ENCODE measurements around the gene EPS8L2. TPM values are rescaled to one million over a fixed set of nuclear protein-coding genes. Genes with fewer than 3 reads are reported as not detected.

The EPS8L2 gene
- total and polyA plus RNA-seq, 10 donors = 4.2 to 14.7 (median 7.3) TPM

GRCh38 chr11:690738-691633, 15.0 kb upstream of the EPS8L2 start:
- intact Hi-C loops (cut with DNase I; ENCODE audit: low total_unique reads) = no loop called here
- Histone ChIP-seq H3K27me3 (replicated peaks in 1 of 7) (no peaks in the 10 kb centered on the region), H3K36me3 (peaks cover 0 to 54% (median 36%) of the 10 kb centered on the region in 6 donors), H3K4me3 (no peak overlapping the region), H3K27ac (peak overlapping the region in 1 of 8 donors; percentile 26), H3K9me3 (no peaks in the 10 kb centered on the region), H3K4me1 (peaks cover 12 to 45% (median 27%) of the 10 kb centered on the region in 6 donors)
- no peak for TF ChIP-seq POLR2A (IDR thresholded peaks at IDR 0.05)
- TF ChIP-seq POLR2AphosphoS5 (IDR thresholded peaks at IDR 0.05) = no peak
- no peak for TF ChIP-seq CTCF (IDR thresholded peaks at IDR 0.05 in 8 of 11, conservative IDR thresholded peaks at IDR 0.05 in 3 of 11)
- DNase-seq = no peak
- 77 to 81% (median 80%) methylated on average over 21 to 27 of the region's 27 CpGs for WGBS, 5 donors

DNA sequence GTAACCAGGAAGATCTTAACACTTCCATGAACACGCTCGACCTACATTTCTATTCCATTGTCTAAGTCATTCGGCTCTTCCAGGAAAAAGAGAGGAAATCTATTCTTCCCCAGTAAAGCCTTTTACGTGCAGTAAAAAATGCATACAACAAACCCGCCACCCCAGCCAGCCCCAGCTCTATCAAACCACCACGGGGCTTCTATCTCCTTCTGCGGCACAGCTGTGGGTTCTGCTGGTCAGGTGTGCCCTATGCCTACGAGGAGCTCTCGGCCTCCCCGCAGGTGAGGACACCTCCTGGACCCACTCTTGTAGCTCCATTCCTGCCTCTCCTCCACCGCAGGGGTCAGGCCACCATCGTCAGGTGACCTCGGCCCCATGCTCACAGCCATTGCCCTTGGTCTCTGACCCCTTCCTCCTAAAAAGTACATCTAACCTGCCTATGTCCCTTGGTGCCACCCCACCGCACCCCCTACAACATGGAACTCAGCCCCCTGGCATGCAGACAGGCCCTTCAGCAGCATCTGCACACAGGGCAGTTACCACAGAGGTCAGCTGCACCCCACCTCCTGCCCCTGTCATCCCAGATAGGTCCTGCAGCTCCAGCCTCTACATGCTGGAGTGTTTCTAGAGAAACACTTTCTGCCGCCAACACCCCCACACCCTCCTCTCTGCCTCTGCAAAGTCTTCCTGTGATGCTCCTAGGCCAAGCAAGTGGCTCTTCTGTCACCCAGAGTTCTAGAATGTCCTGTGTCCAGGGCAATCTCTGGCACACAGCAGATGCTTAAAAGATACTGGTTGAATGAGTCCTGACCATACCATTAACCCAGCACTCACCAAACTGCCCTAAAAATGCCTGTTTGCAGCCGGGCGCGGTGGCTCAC, 14.1 kb upstream of the EPS8L2 start:
- Histone ChIP-seq H3K9me3 (no peaks in the 10 kb centered on the region), H3K27ac (no peak overlapping the region), H3K4me1 (peaks cover 18 to 54% (median 35%) of the 10 kb centered on the region in 6 donors), H3K4me3 (no peak overlapping the region), H3K27me3 (replicated peaks in 1 of 7) (no peaks in the 10 kb centered on the region), H3K36me3 (peaks cover 0 to 44% (median 28%) of the 10 kb centered on the region in 6 donors)
- WGBS, 5 donors = 87 to 92% (median 90%) methylated on average over 18 of the region's 18 CpGs
- intact Hi-C loops (cut with DNase I; ENCODE audit: low total_unique reads) = no loop called here
- no peak for DNase-seq
- TF ChIP-seq CTCF (IDR thresholded peaks at IDR 0.05 in 8 of 11, conservative IDR thresholded peaks at IDR 0.05 in 3 of 11) (no peak), POLR2A (IDR thresholded peaks at IDR 0.05) (no peak), POLR2AphosphoS5 (IDR thresholded peaks at IDR 0.05) (no peak)

- Histone ChIP-seq H3K27me3 (replicated peaks in 1 of 7) (no peaks in the 10 kb centered on the region), H3K4me3 (peak overlapping the region in 3 of 8 donors; percentile 79 to 85 (median 82)), H3K36me3 (peaks cover 0 to 37% (median 19%) of the 10 kb centered on the region in 6 donors), H3K27ac (peak overlapping the region in 4 of 8 donors; percentile 33 to 100 (median 80)), H3K9me3 (no peaks in the 10 kb centered on the region), H3K4me1 (peaks cover 26 to 64% (median 43%) of the 10 kb centered on the region in 6 donors)
- no peak for TF ChIP-seq POLR2A (IDR thresholded peaks at IDR 0.05)
- peak in 1 of 3 donors; percentile 68 for TF ChIP-seq POLR2AphosphoS5 (IDR thresholded peaks at IDR 0.05)
- intact Hi-C loops (cut with DNase I; ENCODE audit: low total_unique reads) = no loop called here
- peak; percentile 84 for DNase-seq
- WGBS, 5 donors = 72 to 87% (median 84%) methylated on average over 23 of the region's 23 CpGs
Measured at GRCh38 chr11:692824-693414, 13.1 kb upstream of the EPS8L2 start.

GRCh38 chr11:693415-693831, 12.6 kb upstream of the EPS8L2 start:
- Histone ChIP-seq H3K27ac (peak overlapping the region in 5 of 8 donors; percentile 33 to 100 (median 99)), H3K9me3 (no peaks in the 10 kb centered on the region), H3K36me3 (peaks cover 0 to 37% (median 14%) of the 10 kb centered on the region in 6 donors), H3K4me3 (peak overlapping the region in 4 of 8 donors; percentile 79 to 85 (median 82)), H3K27me3 (replicated peaks in 1 of 7) (no peaks in the 10 kb centered on the region), H3K4me1 (peaks cover 26 to 69% (median 46%) of the 10 kb centered on the region in 6 donors)
- DNase-seq = peak; percentile 81
- 30 to 38% (median 33%) methylated on average over 11 to 13 of the region's 13 CpGs for WGBS, 5 donors
- TF ChIP-seq POLR2AphosphoS5 (IDR thresholded peaks at IDR 0.05) (peak in 1 of 3 donors; percentile 8), CTCF (IDR thresholded peaks at IDR 0.05 in 8 of 11, conservative IDR thresholded peaks at IDR 0.05 in 3 of 11) (no peak), POLR2A (IDR thresholded peaks at IDR 0.05) (no peak)
- intact Hi-C loops (cut with DNase I; ENCODE audit: low total_unique reads) = no loop called here

Measured in spleen (tissue), 11 donors.